HG03066 (cell line): Measurements from ENCODE around the gene LRRC8E.

ENCODE experiments used
- ATAC-seq: cut with Tn5 transposase; IDR thresholded peaks from one replicate; pipeline ENCODE4 v1.9.1; 2021; ENCODE audit warnings: low read depth; ENCODE audit not compliant: unreplicated experiment

Gene LRRC8E

GRCh38 chr19:7888145-7888825 is at the start of gene LRRC8E:
Gene LRRC8E (plus strand): TSS chr19:7888510. CDS start chr19:7895604, 7,094 bp downstream.
- no peak for ATAC-seq

GRCh38 chr19:7839476-7839875 is 48.8 kb upstream of the LRRC8E start:
- ATAC-seq: no peak

GRCh38 chr19:7840629-7841028 is 47.7 kb upstream of the LRRC8E start:
- ATAC-seq: no peak

- no peak for ATAC-seq
Observed at GRCh38 chr19:7841751-7842660, 46.3 kb upstream of the LRRC8E start.

GRCh38 chr19:7842661-7843294 is 45.5 kb upstream of the LRRC8E start:
- no peak for ATAC-seq

- no peak for ATAC-seq
Observed at GRCh38 chr19:7843521-7843920, 44.8 kb upstream of the LRRC8E start.

GRCh38 chr19:7844405-7844804 is 43.9 kb upstream of the LRRC8E start:
- ATAC-seq: no peak

- ATAC-seq: no peak
Observed at GRCh38 chr19:7844951-7845350, 43.4 kb upstream of the LRRC8E start.

- no peak for ATAC-seq
Observed at GRCh38 chr19:7845390-7846154, 42.7 kb upstream of the LRRC8E start.

- no peak for ATAC-seq
Observed at GRCh38 chr19:7846155-7846646, 42.1 kb upstream of the LRRC8E start.

- no peak for ATAC-seq
Observed at GRCh38 chr19:7847664-7848063, 40.6 kb upstream of the LRRC8E start.

GRCh38 chr19:7848779-7849457 is 39.4 kb upstream of the LRRC8E start:
- ATAC-seq: no peak

- no peak for ATAC-seq
Observed at GRCh38 chr19:7849631-7849999, 38.7 kb upstream of the LRRC8E start.

GRCh38 chr19:7850000-7850813 is 38.1 kb upstream of the LRRC8E start:
- no peak for ATAC-seq

GRCh38 chr19:7850945-7851622 is 37.2 kb upstream of the LRRC8E start:
- no peak for ATAC-seq

- ATAC-seq: no peak
Observed at GRCh38 chr19:7851623-7852500, 36.4 kb upstream of the LRRC8E start.
